ENCODE measurements around the gene UBXN6.
A peak's percentile ranks its signal among the peaks of the same experiment; 100 is the strongest.

DNA sequence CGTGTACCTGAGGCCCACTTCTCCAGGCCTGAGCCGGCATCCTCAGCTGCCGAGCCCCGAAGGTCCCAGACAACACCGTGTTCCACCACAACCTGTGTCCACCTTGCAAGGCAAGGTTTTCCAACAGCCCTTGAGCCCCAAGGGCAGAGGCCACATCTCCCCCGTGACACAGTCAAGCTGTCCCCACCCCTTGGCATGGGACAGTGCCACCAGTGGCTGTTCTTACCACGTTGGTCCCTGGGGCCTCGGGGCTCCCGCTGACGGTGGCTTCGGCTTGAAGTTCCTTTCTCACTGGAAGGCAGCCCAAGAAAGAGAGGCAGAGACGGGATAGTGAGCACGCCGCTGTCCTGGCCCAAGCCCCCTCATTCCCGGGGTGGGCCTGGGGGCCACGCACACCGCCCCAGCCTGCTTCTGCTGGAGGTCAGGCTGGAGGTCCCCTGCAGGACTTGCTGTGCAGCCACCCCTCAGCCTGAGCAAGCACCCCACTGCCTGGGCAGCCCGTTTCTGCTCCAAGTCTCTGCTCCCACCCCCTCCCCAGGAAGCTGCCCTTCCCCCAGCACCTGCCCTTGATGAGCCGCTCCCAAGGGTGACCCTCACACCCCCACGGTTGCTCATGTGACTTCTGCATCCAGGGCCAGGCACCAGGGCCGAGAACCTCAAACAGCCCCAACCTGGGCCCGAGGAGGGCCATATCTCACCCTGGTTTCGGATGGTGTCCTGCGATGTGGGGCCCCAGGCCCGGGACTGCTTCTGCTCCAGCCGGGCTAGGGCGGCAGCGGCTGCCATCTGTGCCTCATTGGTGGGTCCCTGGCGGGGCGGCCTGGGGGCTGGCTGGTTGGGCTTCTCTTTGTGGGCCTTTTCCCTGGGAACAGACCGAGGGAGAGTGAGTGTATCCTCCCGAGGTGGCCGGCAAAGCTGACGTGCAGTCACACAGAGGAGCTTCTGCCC, 4.1 kb downstream of the UBXN6 start:
- TF ChIP-seq POLR2A (IDR thresholded peaks at IDR 0.05) (no peak), POLR2AphosphoS5 (IDR thresholded peaks at IDR 0.05) (peak; percentile 8 to 56 (median 15))
- TF ChIP-seq, protein P1, sequence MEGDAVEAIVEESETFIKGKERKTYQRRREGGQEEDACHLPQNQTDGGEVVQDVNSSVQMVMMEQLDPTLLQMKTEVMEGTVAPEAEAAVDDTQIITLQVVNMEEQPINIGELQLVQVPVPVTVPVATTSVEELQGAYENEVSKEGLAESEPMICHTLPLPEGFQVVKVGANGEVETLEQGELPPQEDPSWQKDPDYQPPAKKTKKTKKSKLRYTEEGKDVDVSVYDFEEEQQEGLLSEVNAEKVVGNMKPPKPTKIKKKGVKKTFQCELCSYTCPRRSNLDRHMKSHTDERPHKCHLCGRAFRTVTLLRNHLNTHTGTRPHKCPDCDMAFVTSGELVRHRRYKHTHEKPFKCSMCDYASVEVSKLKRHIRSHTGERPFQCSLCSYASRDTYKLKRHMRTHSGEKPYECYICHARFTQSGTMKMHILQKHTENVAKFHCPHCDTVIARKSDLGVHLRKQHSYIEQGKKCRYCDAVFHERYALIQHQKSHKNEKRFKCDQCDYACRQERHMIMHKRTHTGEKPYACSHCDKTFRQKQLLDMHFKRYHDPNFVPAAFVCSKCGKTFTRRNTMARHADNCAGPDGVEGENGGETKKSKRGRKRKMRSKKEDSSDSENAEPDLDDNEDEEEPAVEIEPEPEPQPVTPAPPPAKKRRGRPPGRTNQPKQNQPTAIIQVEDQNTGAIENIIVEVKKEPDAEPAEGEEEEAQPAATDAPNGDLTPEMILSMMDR (IDR thresholded peaks at IDR 0.05 in 8 of 11, conservative IDR thresholded peaks at IDR 0.05 in 3 of 11): no peak
